A673 (cell line): ENCODE results near the gene CCNK.

Experiments used
- CTCF ChIP-seq: fragments of 300-800, 200-600 bp; sonication (generic); conservative IDR thresholded peaks from 2 replicates; pipeline ENCODE4 v1.5.1; 2017; ENCODE audit warnings: low read depth, mild to moderate bottlenecking, antibody characterized with exemption, low read length, moderate library complexity, mixed read lengths
- EZH2 ChIP-seq: fragments of 200-600 bp; sonication (generic); IDR thresholded peaks from 2 replicates; pipeline ENCODE4 v1.6.1; 2017; ENCODE audit warnings: borderline replicate concordance, low read depth, mild to moderate bottlenecking, mixed read lengths, antibody characterized with exemption, low read length; ENCODE audit not compliant: poor library complexity, severe bottlenecking

- TF ChIP-seq CTCF (no peak), EZH2 (no peak)
These were observed 1.0 kb upstream of the CCNK start, which contains the start of gene SETD3 for GRCh38 chr14:99479906-99480869.
